Panc1 (cell line): ENCODE measurements around the gene OBI1. TPM values are rescaled to one million over a fixed set of nuclear protein-coding genes. Genes with fewer than 3 reads are reported as not detected.

ENCODE experiments used
- ATAC-seq: fragments of 200-7000 bp; cut with Tn5 transposase; 2 replicates; pipeline ENCODE4 v1.9.1; 2020; ENCODE audit warnings: mild to moderate bottlenecking, moderate library complexity
- Bru-seq: library from RNA; stranded (reverse); fragments of 400-500 nt; gene quantifications from one replicate; lab custom pipeline; 2021; lab: Mats Ljungman, UMichigan
- BruChase-seq, 2 experiments: library from RNA; stranded (reverse); fragments of 400-500 nt; gene quantifications; one replicate each; lab custom pipeline; 2021; lab: Mats Ljungman, UMichigan
- BruUV-seq: library from RNA; stranded (reverse); fragments of 400-500 nt; replicated peaks from 2 replicates; lab custom pipeline; 2021; lab: Mats Ljungman, UMichigan
- CTCF ChIA-PET: fragments of 300-600 bp; sonication (Branson Sonifier 250); formaldehyde crosslinking; loops from one replicate; lab custom pipeline; 2022; ENCODE audit warnings: antibody characterized with exemption; lab: Charles Lee
- POLR2A ChIA-PET: fragments of 300-600 bp; sonication (Branson Sonifier 250); formaldehyde crosslinking; loops from one replicate; lab custom pipeline; 2022; ENCODE audit warnings: antibody characterized with exemption; lab: Charles Lee
- DNase-seq: peaks from one replicate; pipeline ENCODE4 v3.0.0-alpha.2; 2010; ENCODE audit warnings: low read depth, low spot score
- H3K27ac ChIP-seq: 2 replicates; pipeline ENCODE4 v1.5.1; 2011; ENCODE audit warnings: mild to moderate bottlenecking, low read length, inconsistent platforms
- H3K27me3 ChIP-seq: fragments of 200-500 bp; sonication (Bioruptor generic); 2 replicates; pipeline ENCODE4 v1.6.0; 2014; ENCODE audit warnings: low read length, inconsistent platforms; ENCODE audit not compliant: control insufficient read depth, insufficient read depth
- H3K36me3 ChIP-seq: fragments of 200-500 bp; sonication (Bioruptor generic); 2 replicates; pipeline ENCODE4 v1.5.1; 2014; ENCODE audit warnings: inconsistent platforms, mild to moderate bottlenecking, low read length, moderate library complexity; ENCODE audit not compliant: control insufficient read depth, insufficient read depth
- H3K4me1 ChIP-seq: 2 replicates; pipeline ENCODE4 v1.5.1; 2011; ENCODE audit warnings: inconsistent platforms, mild to moderate bottlenecking, low read length, moderate library complexity; ENCODE audit not compliant: control insufficient read depth, insufficient read depth
- H3K4me3 ChIP-seq, 2 experiments: 2 replicates each; pipeline ENCODE4 v1.5.1; 2011 to 2012; ENCODE audit warnings: low read depth in 2 of 2, low read length in 2 of 2, mild to moderate bottlenecking in 2 of 2, inconsistent platforms in 1 of 2, moderate library complexity in 1 of 2
- H3K9me3 ChIP-seq: fragments of 200-500 bp; sonication (Bioruptor generic); 2 replicates; pipeline ENCODE4 v1.5.1; 2014; ENCODE audit warnings: low read depth, mild to moderate bottlenecking, inconsistent platforms, low read length, moderate library complexity; ENCODE audit not compliant: control insufficient read depth, insufficient read depth
- POLR2AphosphoS5 ChIP-seq: IDR thresholded peaks from 2 replicates; pipeline ENCODE4 v1.6.1; 2012; ENCODE audit warnings: mild to moderate bottlenecking, low read depth, low read length, moderate library complexity
- SIN3A ChIP-seq: IDR thresholded peaks from 2 replicates; pipeline ENCODE4 v1.6.1; 2012; ENCODE audit warnings: low read depth, mild to moderate bottlenecking, low read length, moderate library complexity, borderline replicate concordance; ENCODE audit not compliant: insufficient read depth
- TCF7L2 ChIP-seq: IDR thresholded peaks from 2 replicates; pipeline ENCODE4 v1.6.1; 2011; ENCODE audit warnings: mild to moderate bottlenecking, low read depth, low read length, inconsistent platforms
- in situ Hi-C: cut with HindIII; loops from 2 replicates; pipeline ENCODE4 v1.10.0; 2016; ENCODE audit warnings: low sequenced_read_pairs, low pct_unique_long_range_greater_than_20kb
- intact Hi-C: fragments of 100-400 bp; cut with micrococcal nuclease; formaldehyde crosslinking; loops from one replicate; pipeline ENCODE4 v1.10.0; 2022; ENCODE audit not compliant: unreplicated experiment
- long read RNA-seq: library from polyadenylated mRNA; unstranded; transcript quantifications from one replicate; pipeline ENCODE4 v2.0.0, GENCODE V29; 2021; ENCODE audit not compliant: unreplicated experiment
- polyA plus RNA-seq: library from polyadenylated mRNA; unstranded; fragments of >200 nt; gene quantifications from one replicate; pipeline ENCODE4 v1.2.1, GENCODE V29; 2012; ENCODE audit warnings: missing spikeins; ENCODE audit not compliant: insufficient read length
- total RNA-seq: library from RNA; stranded (reverse); gene quantifications from one replicate; pipeline ENCODE4 v1.2.1, GENCODE V29; 2021; ENCODE audit not compliant: unreplicated experiment
- TF ChIP-seq, protein P1 (sequence below), 2 experiments: IDR thresholded peaks; 2 replicates each; pipeline ENCODE4 v1.6.1; 2011 to 2012; ENCODE audit warnings: low read depth in 2 of 2, control low read depth in 1 of 2, low read length in 1 of 2, mild to moderate bottlenecking in 1 of 2, moderate library complexity in 1 of 2; ENCODE audit not compliant: insufficient read depth in 1 of 2
- TF ChIP-seq, protein P2 (sequence below): fragments of 450-650 bp; IDR thresholded peaks from 2 replicates; pipeline ENCODE4 v1.5.1; 2017; ENCODE audit warnings: mild to moderate bottlenecking

The OBI1 gene, protein sequence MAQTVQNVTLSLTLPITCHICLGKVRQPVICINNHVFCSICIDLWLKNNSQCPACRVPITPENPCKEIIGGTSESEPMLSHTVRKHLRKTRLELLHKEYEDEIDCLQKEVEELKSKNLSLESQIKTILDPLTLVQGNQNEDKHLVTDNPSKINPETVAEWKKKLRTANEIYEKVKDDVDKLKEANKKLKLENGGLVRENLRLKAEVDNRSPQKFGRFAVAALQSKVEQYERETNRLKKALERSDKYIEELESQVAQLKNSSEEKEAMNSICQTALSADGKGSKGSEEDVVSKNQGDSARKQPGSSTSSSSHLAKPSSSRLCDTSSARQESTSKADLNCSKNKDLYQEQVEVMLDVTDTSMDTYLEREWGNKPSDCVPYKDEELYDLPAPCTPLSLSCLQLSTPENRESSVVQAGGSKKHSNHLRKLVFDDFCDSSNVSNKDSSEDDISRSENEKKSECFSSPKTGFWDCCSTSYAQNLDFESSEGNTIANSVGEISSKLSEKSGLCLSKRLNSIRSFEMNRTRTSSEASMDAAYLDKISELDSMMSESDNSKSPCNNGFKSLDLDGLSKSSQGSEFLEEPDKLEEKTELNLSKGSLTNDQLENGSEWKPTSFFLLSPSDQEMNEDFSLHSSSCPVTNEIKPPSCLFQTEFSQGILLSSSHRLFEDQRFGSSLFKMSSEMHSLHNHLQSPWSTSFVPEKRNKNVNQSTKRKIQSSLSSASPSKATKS
- total RNA-seq (9.1 TPM), Bru-seq, nascent RNA (percentile 80 among the genes with signal in this experiment), BruChase-seq, experiment 1, labeled RNA remaining after a 2-hour chase (percentile 86 among the genes with signal in this experiment), BruChase-seq, experiment 2, labeled RNA remaining after a 6-hour chase (percentile 67 among the genes with signal in this experiment)
- 3.5 TPM for polyA plus RNA-seq
- long read RNA-seq, transcript RNF219-201 (6 exons, 3,529 nt), result major isoform, 34 of 40 reads
- long read RNA-seq, partial matches to known transcripts, result 0 of 40 reads
- long read RNA-seq, other reads (novel, unspliced or antisense), result 6 of 40 reads

DNA sequence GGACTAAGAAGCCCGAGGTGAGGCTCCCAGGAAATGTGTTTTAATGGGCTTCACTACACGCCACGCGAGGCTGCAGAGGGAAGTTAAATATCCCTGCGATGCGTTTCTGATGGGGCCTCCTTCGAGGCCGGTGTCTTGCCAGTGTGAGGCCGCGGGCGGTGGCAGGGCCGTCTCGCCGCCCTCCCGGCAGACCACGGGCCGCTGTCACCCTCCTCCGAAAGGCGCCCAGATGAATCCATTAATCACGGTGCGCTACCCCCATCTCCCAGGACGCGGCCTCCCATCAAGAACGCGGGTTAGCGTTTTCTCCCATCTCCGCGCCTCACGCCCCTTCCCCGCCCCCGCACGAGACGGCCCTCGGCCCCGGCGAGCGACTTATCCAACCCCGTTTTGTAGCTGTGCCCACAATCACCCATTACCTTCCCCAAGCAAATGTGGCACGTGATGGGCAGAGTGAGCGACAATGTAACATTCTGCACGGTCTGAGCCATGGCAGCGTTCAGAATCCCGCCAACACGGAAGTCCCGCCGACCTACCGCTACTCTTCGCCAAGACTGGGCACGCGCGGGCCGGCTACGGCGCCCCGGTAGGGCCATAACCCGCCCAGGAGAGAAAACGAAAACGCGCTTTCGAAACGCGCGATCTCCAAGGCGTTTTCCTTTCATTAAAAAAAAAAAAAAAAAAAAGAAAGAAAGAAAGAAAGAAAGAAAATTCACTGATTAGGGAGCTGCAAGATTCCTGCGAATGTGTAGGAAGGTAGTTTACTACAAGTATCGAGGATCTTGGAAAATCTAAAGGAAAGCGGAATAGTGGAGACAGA lies at the start of gene OBI1:
TSS of gene OBI1 (minus strand) at position 526 of the 820 bp plus-strand sequence. CDS start at position 491, 35 bp downstream.
- ChIA-PET POLR2A (no interaction called here), CTCF (no interaction called here)
- BruUV-seq, result no TSS peak
- ATAC-seq (peak; percentile 96), DNase-seq (no peak)
- in situ Hi-C loops (no loop called here), intact Hi-C loops (no loop called here)
- Histone ChIP-seq H3K4me1 (no peaks in the 10 kb centered on the region; the same call in 1 of the 2 replicates), H3K36me3 (no peaks in the 10 kb centered on the region), H3K27me3 (no peaks in the 10 kb centered on the region), H3K4me3 (peak within 1 kb of the TSS; percentile 61 to 81), H3K27ac (peak within 1 kb of the TSS; percentile 90), H3K9me3 (no peaks in the 10 kb centered on the region)
- TF ChIP-seq, protein P1, sequence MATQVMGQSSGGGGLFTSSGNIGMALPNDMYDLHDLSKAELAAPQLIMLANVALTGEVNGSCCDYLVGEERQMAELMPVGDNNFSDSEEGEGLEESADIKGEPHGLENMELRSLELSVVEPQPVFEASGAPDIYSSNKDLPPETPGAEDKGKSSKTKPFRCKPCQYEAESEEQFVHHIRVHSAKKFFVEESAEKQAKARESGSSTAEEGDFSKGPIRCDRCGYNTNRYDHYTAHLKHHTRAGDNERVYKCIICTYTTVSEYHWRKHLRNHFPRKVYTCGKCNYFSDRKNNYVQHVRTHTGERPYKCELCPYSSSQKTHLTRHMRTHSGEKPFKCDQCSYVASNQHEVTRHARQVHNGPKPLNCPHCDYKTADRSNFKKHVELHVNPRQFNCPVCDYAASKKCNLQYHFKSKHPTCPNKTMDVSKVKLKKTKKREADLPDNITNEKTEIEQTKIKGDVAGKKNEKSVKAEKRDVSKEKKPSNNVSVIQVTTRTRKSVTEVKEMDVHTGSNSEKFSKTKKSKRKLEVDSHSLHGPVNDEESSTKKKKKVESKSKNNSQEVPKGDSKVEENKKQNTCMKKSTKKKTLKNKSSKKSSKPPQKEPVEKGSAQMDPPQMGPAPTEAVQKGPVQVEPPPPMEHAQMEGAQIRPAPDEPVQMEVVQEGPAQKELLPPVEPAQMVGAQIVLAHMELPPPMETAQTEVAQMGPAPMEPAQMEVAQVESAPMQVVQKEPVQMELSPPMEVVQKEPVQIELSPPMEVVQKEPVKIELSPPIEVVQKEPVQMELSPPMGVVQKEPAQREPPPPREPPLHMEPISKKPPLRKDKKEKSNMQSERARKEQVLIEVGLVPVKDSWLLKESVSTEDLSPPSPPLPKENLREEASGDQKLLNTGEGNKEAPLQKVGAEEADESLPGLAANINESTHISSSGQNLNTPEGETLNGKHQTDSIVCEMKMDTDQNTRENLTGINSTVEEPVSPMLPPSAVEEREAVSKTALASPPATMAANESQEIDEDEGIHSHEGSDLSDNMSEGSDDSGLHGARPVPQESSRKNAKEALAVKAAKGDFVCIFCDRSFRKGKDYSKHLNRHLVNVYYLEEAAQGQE (IDR thresholded peaks at IDR 0.05; ENCODE audit: insufficient read depth in 1 of 2, low read depth in 2 of 2, low read length in 1 of 2), result no peak
- peak; percentile 61 for TF ChIP-seq POLR2AphosphoS5

DNA sequence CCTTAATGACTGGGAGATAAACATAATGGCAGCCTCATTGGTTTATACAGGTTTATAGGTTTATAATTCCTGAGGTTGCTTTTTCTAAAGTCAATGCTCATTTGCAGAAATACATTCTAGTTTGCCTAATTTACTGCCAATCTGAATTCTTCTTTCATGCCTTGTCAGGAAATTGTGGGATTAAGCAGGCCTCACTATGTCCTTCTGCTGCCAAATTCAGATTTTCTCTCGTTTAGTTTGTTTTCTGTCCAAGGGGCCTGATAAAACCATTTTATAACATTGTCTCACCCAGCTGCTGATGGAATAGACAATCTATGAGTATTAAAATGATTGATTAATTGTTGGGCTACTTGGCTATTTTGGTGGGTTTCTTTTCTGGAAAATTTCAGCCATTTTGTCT lies 42.4 kb upstream of the OBI1 start:
- ATAC-seq (no peak), DNase-seq (no peak)
- TF ChIP-seq SIN3A (no peak), POLR2AphosphoS5 (no peak), TCF7L2 (no peak)
- TF ChIP-seq, protein P1 (IDR thresholded peaks at IDR 0.05; ENCODE audit: insufficient read depth in 1 of 2, low read depth in 2 of 2, low read length in 1 of 2), result no peak
- TF ChIP-seq, protein P2, sequence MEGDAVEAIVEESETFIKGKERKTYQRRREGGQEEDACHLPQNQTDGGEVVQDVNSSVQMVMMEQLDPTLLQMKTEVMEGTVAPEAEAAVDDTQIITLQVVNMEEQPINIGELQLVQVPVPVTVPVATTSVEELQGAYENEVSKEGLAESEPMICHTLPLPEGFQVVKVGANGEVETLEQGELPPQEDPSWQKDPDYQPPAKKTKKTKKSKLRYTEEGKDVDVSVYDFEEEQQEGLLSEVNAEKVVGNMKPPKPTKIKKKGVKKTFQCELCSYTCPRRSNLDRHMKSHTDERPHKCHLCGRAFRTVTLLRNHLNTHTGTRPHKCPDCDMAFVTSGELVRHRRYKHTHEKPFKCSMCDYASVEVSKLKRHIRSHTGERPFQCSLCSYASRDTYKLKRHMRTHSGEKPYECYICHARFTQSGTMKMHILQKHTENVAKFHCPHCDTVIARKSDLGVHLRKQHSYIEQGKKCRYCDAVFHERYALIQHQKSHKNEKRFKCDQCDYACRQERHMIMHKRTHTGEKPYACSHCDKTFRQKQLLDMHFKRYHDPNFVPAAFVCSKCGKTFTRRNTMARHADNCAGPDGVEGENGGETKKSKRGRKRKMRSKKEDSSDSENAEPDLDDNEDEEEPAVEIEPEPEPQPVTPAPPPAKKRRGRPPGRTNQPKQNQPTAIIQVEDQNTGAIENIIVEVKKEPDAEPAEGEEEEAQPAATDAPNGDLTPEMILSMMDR, result no peak
- Histone ChIP-seq H3K4me1 (no peaks in the 10 kb centered on the region), H3K36me3 (no peaks in the 10 kb centered on the region), H3K27ac (no peak overlapping the region), H3K4me3 (no peak overlapping the region), H3K27me3 (no peaks in the 10 kb centered on the region), H3K9me3 (no peaks in the 10 kb centered on the region)
- intact Hi-C loops, result no loop called here
- ChIA-PET CTCF (no interaction called here), POLR2A (no interaction called here)
- no TSS peak for BruUV-seq
- in situ Hi-C loops, result no loop called here
